Pancreas (tissue), 10 donors: ENCODE results near the gene REPS2. TPM values are rescaled to one million over a fixed set of nuclear protein-coding genes. Genes with fewer than 3 reads are reported as not detected.

Source experiments
- ATAC-seq, 4 donors: fragments of 200-7000 bp; cut with Tn5 transposase; one replicate each; pipeline versions ENCODE4 v1.8.0 to v1.9.1; 2020; ENCODE audit warnings: mild to moderate bottlenecking in 4 of 4, moderate library complexity in 4 of 4
- DNase-seq, 6 donors: peaks; one replicate each; pipeline ENCODE4 v3.0.0-alpha.2; 2020
- FAIRE-seq: peaks from 2 replicates; lab custom pipeline; 2012; peaks lifted over from hg19 to GRCh38; lab: Jason Lieb, UNC
- H3K27ac ChIP-seq, 4 donors: fragments of 200-600 bp; sonication (generic); 1 replicate in 3 of 4; 2 replicates in 1 of 4; pipeline versions ENCODE4 v1.5.0 to v1.8.0; 2020
- H3K27me3 ChIP-seq, 4 donors: fragments of 200-600 bp; one replicate each; pipeline ENCODE4 v1.8.0; 2021
- H3K36me3 ChIP-seq, 3 donors: fragments of 200-600 bp; sonication (generic) in 1 of 3; one replicate each; pipeline versions ENCODE4 v1.5.0 to v1.8.0; 2020 to 2021
- H3K4me1 ChIP-seq, 3 donors: fragments of 200-600 bp; one replicate each; pipeline ENCODE4 v1.8.0; 2021
- H3K4me3 ChIP-seq, 4 donors: fragments of 200-600 bp; sonication (generic) in 2 of 4; one replicate each; pipeline versions ENCODE4 v1.5.0 to v1.8.0; 2020 to 2021
- H3K9me3 ChIP-seq, 4 donors: fragments of 200-600 bp; one replicate each; pipeline ENCODE4 v1.8.0; 2021
- CTCF ChIP-seq, 4 donors: fragments of 200-600 bp; sonication (generic) in 3 of 4; IDR thresholded peaks; one replicate each; pipeline versions ENCODE4 v1.5.0 to v1.8.0; 2021; ENCODE audit warnings: antibody characterized with exemption in 4 of 4
- WGBS, 2 donors: extraction: QIAGEN DNeasy Blood & Tissue Kit; methylation state at CpG; one replicate each; pipeline ENCODE4 v1.1.7; 2013; 5-methylcytosine and 5-hydroxymethylcytosine counted together
- intact Hi-C, 3 donors: fragments of 100-400 bp; cut with DNase I; formaldehyde crosslinking; loops; one replicate each; pipeline versions ENCODE4 v1.11.1 to v1.14.2; 2022
- polyA plus RNA-seq, 2 donors: library from polyadenylated mRNA; stranded (reverse); fragments of 200-250 nt; gene quantifications; one replicate each; pipeline ENCODE4 v1.2.3, GENCODE V29; 2013
- total RNA-seq, 6 donors: library from RNA; stranded (reverse); fragmentation: NEBNext Ultra II Directional in 4 of 6; extraction: Animal tissue kit (Norgen Biotek cat#: 25700) in 4 of 6; gene quantifications; one replicate each; pipeline versions ENCODE4 v1.2.1 to v1.2.4, GENCODE V29; 2021 to 2023
- donor health status: healthy with polysubstance abuse.
- donor health status: DM: no; HTN: no; CAD: no; lungs with moderate emphysema.
- donor health status: DM: no; HTN: no; CAD: no.
- donor health status: control.
- donor health status: control.
- donor health status: Bipolar disorder and iron deficiency.
- donor health status: DM: yes; HTN: yes; CAD: no.
- donor health status: DM: no; HTN: no; CAD: no.
- donor health status: DM: no; HTN: no; CAD: no.
- donor health status: DM: yes; HTN: yes; CAD: no.

Gene REPS2
- total and polyA plus RNA-seq, 8 donors, result 5.2 to 29.3 (median 15.3) TPM

GRCh38 chrX:16923157-16923556 is 23.3 kb upstream of the REPS2 start:
- Histone ChIP-seq H3K9me3 (no peaks in the 10 kb centered on the region), H3K4me1 (no peaks in the 10 kb centered on the region), H3K27ac (no peak overlapping the region), H3K4me3 (no peak overlapping the region), H3K27me3 (peaks cover 0 to 4% (median 1%) of the 10 kb centered on the region in 4 donors), H3K36me3 (no peaks in the 10 kb centered on the region)
- FAIRE-seq (peak; percentile 99), ATAC-seq (no peak), DNase-seq (no peak)
- intact Hi-C loops, result no loop called here
- 86 to 94% methylated on average over 3 of the region's 3 CpGs for WGBS, 2 donors
- TF ChIP-seq CTCF (IDR thresholded peaks at IDR 0.05), result no peak

- peaks cover 0 to 4% (median 1%) of the 10 kb centered on the region in 4 donors for H3K27me3 ChIP-seq
- FAIRE-seq, result peak; percentile 71
- intact Hi-C loops, result no loop called here
- no peak overlapping the region for H3K4me3 ChIP-seq
- H3K36me3 ChIP-seq, result no peaks in the 10 kb centered on the region
- no peak for DNase-seq
- no peaks in the 10 kb centered on the region for H3K4me1 ChIP-seq
- no peak for ATAC-seq
- no peaks in the 10 kb centered on the region for H3K9me3 ChIP-seq
- WGBS, 2 donors, result 96 to 100% methylated on average over 1 of the region's 1 CpG
- no peak overlapping the region for H3K27ac ChIP-seq
- TF ChIP-seq CTCF (IDR thresholded peaks at IDR 0.05), result no peak
Observed at GRCh38 chrX:16924631-16925480, 21.6 kb upstream of the REPS2 start.

GRCh38 chrX:16930392-16930791 is 16.1 kb upstream of the REPS2 start:
- Histone ChIP-seq H3K27ac (no peak overlapping the region), H3K9me3 (no peaks in the 10 kb centered on the region), H3K27me3 (peaks cover 0 to 5% (median 0%) of the 10 kb centered on the region in 4 donors), H3K36me3 (no peaks in the 10 kb centered on the region), H3K4me1 (no peaks in the 10 kb centered on the region), H3K4me3 (no peak overlapping the region)
- DNase-seq (no peak), FAIRE-seq (no peak), ATAC-seq (no peak)
- no peak for TF ChIP-seq CTCF (IDR thresholded peaks at IDR 0.05)
- WGBS, 2 donors, result 71 to 90% methylated on average over 6 of the region's 6 CpGs
- intact Hi-C loops, result no loop called here

GRCh38 chrX:16931371-16931770 is 15.1 kb upstream of the REPS2 start:
- H3K9me3 ChIP-seq, result no peaks in the 10 kb centered on the region
- no peak for TF ChIP-seq CTCF (IDR thresholded peaks at IDR 0.05)
- WGBS, 2 donors, result 67 to 71% methylated on average over 3 of the region's 3 CpGs
- no peak overlapping the region for H3K27ac ChIP-seq
- peaks cover 0 to 6% (median 0%) of the 10 kb centered on the region in 4 donors for H3K27me3 ChIP-seq
- H3K4me3 ChIP-seq, result no peak overlapping the region
- no peaks in the 10 kb centered on the region for H3K4me1 ChIP-seq
- intact Hi-C loops, result no loop called here
- DNase-seq (no peak), FAIRE-seq (no peak), ATAC-seq (no peak)
- H3K36me3 ChIP-seq, result no peaks in the 10 kb centered on the region
